ENCODE measurements around the gene TNNI2. TPM values are rescaled to one million over a fixed set of nuclear protein-coding genes. Genes with fewer than 3 reads are reported as not detected.

Gene TNNI2
- total RNA-seq, 1 experiment from 2014 or later = not detected

DNA sequence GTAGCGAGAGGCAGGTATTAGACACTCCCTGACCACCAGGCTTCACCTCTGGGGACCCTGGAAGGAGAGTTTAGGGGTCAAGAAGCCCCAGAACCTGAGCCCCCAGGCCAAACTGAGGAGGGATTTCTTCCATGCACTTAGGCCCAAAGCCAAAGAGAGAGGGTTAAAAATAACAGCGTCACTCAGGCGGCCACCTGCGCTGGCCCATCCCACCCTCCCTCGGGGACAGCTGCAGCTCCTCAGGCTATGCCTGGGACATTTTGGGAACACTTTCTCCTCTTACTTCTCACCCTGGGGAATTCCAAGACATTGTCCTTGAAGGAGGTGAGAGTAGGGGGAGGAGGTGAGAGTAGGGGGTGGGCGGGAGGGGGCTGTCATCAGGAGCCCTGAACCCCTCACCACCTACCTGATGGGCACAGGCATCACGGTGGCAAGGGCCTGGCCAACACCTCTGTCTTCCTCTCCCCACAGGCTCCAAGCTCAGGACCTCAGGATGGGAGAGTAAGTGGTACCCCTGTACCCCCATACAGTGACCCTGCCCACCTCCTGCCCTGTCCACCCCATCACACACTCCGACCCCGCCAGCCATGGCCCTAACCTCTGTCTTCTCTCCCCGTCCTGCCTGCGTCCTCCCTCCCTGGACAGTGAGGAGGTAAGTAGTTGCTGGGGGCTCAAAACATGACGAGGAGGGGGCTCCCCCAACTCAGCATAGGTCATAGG lies 583 bp downstream of the TNNI2 start:
- H3K79me2 ChIP-seq (ENCODE audit: insufficient read depth, low read length) = no peaks in the 10 kb centered on the region
- H3K23ac ChIP-seq (ENCODE audit: insufficient read length, low read depth, low read length) = no peak overlapping the region
- H2BK5ac ChIP-seq (ENCODE audit: insufficient read length, low read length) = no peak overlapping the region
- no peak overlapping the region for H3T11ph ChIP-seq (ENCODE audit: low read length)
- no peaks in the 10 kb centered on the region for H3K23me2 ChIP-seq (ENCODE audit: insufficient read length, low read depth, low read length, poor library complexity, severe bottlenecking)
- no peak overlapping the region for H3K27ac ChIP-seq (ENCODE audit: insufficient read length, low read depth, low read length)
- H3K27me3 ChIP-seq (ENCODE audit: insufficient read depth, low read length) = no peaks in the 10 kb centered on the region
- H3K36me3 Mint-ChIP-seq (ENCODE audit: insufficient read depth in 1 of 3, low read depth in 3 of 3) = no peaks in the 10 kb centered on the region
- no peak overlapping the region for H3K18ac ChIP-seq (ENCODE audit: insufficient read length, low read depth, low read length)
- no peak overlapping the region for H3K14ac ChIP-seq (ENCODE audit: insufficient read depth, low read length)
- no peak overlapping the region for H2BK20ac ChIP-seq (ENCODE audit: low read depth, low read length, poor library complexity, severe bottlenecking)
- H3K27me3 Mint-ChIP-seq (ENCODE audit: low read depth) = peaks cover 2% of the 10 kb centered on the region; the same call in 1 of the 2 replicates
- TF ChIP-seq, protein P1, sequence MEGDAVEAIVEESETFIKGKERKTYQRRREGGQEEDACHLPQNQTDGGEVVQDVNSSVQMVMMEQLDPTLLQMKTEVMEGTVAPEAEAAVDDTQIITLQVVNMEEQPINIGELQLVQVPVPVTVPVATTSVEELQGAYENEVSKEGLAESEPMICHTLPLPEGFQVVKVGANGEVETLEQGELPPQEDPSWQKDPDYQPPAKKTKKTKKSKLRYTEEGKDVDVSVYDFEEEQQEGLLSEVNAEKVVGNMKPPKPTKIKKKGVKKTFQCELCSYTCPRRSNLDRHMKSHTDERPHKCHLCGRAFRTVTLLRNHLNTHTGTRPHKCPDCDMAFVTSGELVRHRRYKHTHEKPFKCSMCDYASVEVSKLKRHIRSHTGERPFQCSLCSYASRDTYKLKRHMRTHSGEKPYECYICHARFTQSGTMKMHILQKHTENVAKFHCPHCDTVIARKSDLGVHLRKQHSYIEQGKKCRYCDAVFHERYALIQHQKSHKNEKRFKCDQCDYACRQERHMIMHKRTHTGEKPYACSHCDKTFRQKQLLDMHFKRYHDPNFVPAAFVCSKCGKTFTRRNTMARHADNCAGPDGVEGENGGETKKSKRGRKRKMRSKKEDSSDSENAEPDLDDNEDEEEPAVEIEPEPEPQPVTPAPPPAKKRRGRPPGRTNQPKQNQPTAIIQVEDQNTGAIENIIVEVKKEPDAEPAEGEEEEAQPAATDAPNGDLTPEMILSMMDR (conservative IDR thresholded peaks at IDR 0.05) = no peak
- peaks cover 0 to 4% of the 10 kb centered on the region in 2 experiments; a peak in 1 of 4 replicates for H3K4me1 Mint-ChIP-seq
- H4K5ac ChIP-seq (ENCODE audit: insufficient read length, low read depth, low read length) = no peak overlapping the region
- H3K4me1 ChIP-seq (ENCODE audit: insufficient read depth, low read length) = no peaks in the 10 kb centered on the region
- H3K56ac ChIP-seq (ENCODE audit: insufficient read length, low read depth, low read length) = no peak overlapping the region
- H2BK15ac ChIP-seq (ENCODE audit: low read depth, low read length) = no peak overlapping the region
- no peak overlapping the region for H2AK5ac ChIP-seq (ENCODE audit: insufficient read length, low read length)
- H3K79me1 ChIP-seq (ENCODE audit: insufficient read depth, low read depth, low read length, poor library complexity, severe bottlenecking) = no peaks in the 10 kb centered on the region
- H3K9me3 Mint-ChIP-seq = no peaks in the 10 kb centered on the region; a peak in 1 of 5 replicates
- WGBS (ENCODE audit: extremely low coverage, insufficient read length, low lambda C conversion rate) = no CpG with 5 or more reads among the region's 12 CpGs
- no peak overlapping the region for H3K4me3 Mint-ChIP-seq
- H2AFZ ChIP-seq (ENCODE audit: low read length) = no peak overlapping the region
- no peak overlapping the region for H2BK12ac ChIP-seq (ENCODE audit: insufficient read length, low read depth, low read length)
- no peak for DNase-seq
- H3K4ac ChIP-seq (ENCODE audit: low read depth, low read length) = no peak overlapping the region
- no peak overlapping the region for H2BK120ac ChIP-seq (ENCODE audit: low read depth, low read length, poor library complexity, severe bottlenecking)
- H3K4me2 ChIP-seq (ENCODE audit: insufficient read depth, insufficient read length, low read length) = no peak overlapping the region
- no peaks in the 10 kb centered on the region for H4K20me1 ChIP-seq (ENCODE audit: control insufficient read depth, insufficient read depth, insufficient read length)
- H3K9ac ChIP-seq (ENCODE audit: extremely low read depth, insufficient read length, low read length) = no peak overlapping the region
- H4K8ac ChIP-seq (replicated peaks; ENCODE audit: insufficient read length, low read depth, low read length) = no peak overlapping the region
- no peak overlapping the region for H4K91ac ChIP-seq (ENCODE audit: insufficient read length, low read depth, low read length)
- H3K9me3 ChIP-seq (ENCODE audit: control insufficient read depth, low read depth, low read length) = no peaks in the 10 kb centered on the region
- peak overlapping the region in 1 of 3 experiments; percentile 55; a peak in 1 of 7 replicates for H3K27ac Mint-ChIP-seq

Measured in H9 (cell line).